IMR-90 (cell line): ENCODE results near the gene FADS1. TPM values are rescaled to one million over a fixed set of nuclear protein-coding genes. Genes with fewer than 3 reads are reported as not detected.

Experiments used
- ATAC-seq: fragments of 200-7000 bp; cut with Tn5 transposase; 2 replicates; pipeline ENCODE4 v1.9.1; 2020; ENCODE audit warnings: low read depth, mild to moderate bottlenecking, moderate library complexity
- BruUV-seq: library from RNA; stranded (reverse); fragments of 400-500 nt; replicated peaks from 2 replicates; lab custom pipeline; 2021; lab: Mats Ljungman, UMichigan
- CTCF ChIA-PET: fragments of 300-600 bp; formaldehyde crosslinking; extraction: SDS; loops from one replicate; lab custom pipeline; 2021; ENCODE audit warnings: antibody characterized with exemption; lab: Yijun Ruan, JAX
- POLR2A ChIA-PET: fragments of 300-600 bp; sonication (Branson Sonifier 250); formaldehyde crosslinking; loops from one replicate; lab custom pipeline; 2022; ENCODE audit warnings: antibody characterized with exemption; ENCODE audit not compliant: unreplicated experiment; lab: Charles Lee
- DNase-seq: peaks from one replicate; pipeline ENCODE4 v3.0.0; 2013
- H2AFZ ChIP-seq: replicated peaks from 2 replicates; pipeline ENCODE3; 2013; ENCODE audit warnings: low read length, mild to moderate bottlenecking; ENCODE audit not compliant: poor library complexity
- H2AK5ac ChIP-seq: 2 replicates; pipeline ENCODE4 v1.6.1; 2013; ENCODE audit warnings: low read depth, low read length, inconsistent platforms
- H2AK9ac ChIP-seq: replicated peaks from 2 replicates; pipeline ENCODE3; 2013; ENCODE audit warnings: mild to moderate bottlenecking, low read depth, low read length, moderate library complexity; ENCODE audit not compliant: poor library complexity
- H2BK120ac ChIP-seq: 2 replicates; pipeline ENCODE4 v1.6.1; 2013; ENCODE audit warnings: low read depth, low read length, inconsistent platforms
- H2BK15ac ChIP-seq: 3 replicates; pipeline ENCODE4 v1.6.1; 2013; ENCODE audit warnings: low read depth, low read length, inconsistent platforms
- H2BK20ac ChIP-seq: 2 replicates; pipeline ENCODE4 v1.6.1; 2013; ENCODE audit warnings: low read depth, mild to moderate bottlenecking, inconsistent platforms, low read length, moderate library complexity
- H2BK5ac ChIP-seq: 2 replicates; pipeline ENCODE4 v1.6.1; 2013; ENCODE audit warnings: mild to moderate bottlenecking, low read depth, low read length, inconsistent platforms; ENCODE audit not compliant: poor library complexity, severe bottlenecking
- H3K14ac ChIP-seq: replicated peaks from 2 replicates; pipeline ENCODE4 v1.6.1; 2013; ENCODE audit warnings: low read depth, low read length, inconsistent platforms
- H3K18ac ChIP-seq: 2 replicates; pipeline ENCODE4 v1.6.1; 2013; ENCODE audit warnings: low read depth, low read length, control low read depth
- H3K23ac ChIP-seq: 2 replicates; pipeline ENCODE4 v1.6.1; 2013; ENCODE audit warnings: low read depth, low read length, inconsistent platforms
- H3K27ac ChIP-seq: 2 replicates; pipeline ENCODE4 v1.5.1; 2013; ENCODE audit warnings: mild to moderate bottlenecking, control low read depth, low read length; ENCODE audit not compliant: insufficient read depth
- H3K27me3 ChIP-seq: 2 replicates; pipeline ENCODE4 v1.6.1; 2013; ENCODE audit warnings: low read length; ENCODE audit not compliant: control insufficient read depth, insufficient read depth
- H3K36me3 ChIP-seq: 2 replicates; pipeline ENCODE4 v1.6.1; 2013; ENCODE audit warnings: low read length, mixed read lengths; ENCODE audit not compliant: control insufficient read depth, insufficient read depth
- H3K4ac ChIP-seq: 2 replicates; pipeline ENCODE4 v1.6.1; 2013; ENCODE audit warnings: low read depth, low read length, inconsistent platforms
- H3K4me1 ChIP-seq: 2 replicates; pipeline ENCODE4 v1.6.1; 2013; ENCODE audit warnings: low read length, mixed read lengths; ENCODE audit not compliant: control insufficient read depth, insufficient read depth
- H3K4me2 ChIP-seq: 2 replicates; pipeline ENCODE4 v1.6.1; 2013; ENCODE audit warnings: low read depth, mild to moderate bottlenecking, control low read depth, low read length, moderate library complexity
- H3K4me3 ChIP-seq: 2 replicates; pipeline ENCODE4 v1.5.1; 2013; ENCODE audit warnings: low read depth, mild to moderate bottlenecking, control low read depth, low read length, moderate library complexity; ENCODE audit not compliant: insufficient read depth
- H3K56ac ChIP-seq: 2 replicates; pipeline ENCODE4 v1.6.1; 2013; ENCODE audit warnings: low read length, inconsistent platforms; ENCODE audit not compliant: insufficient read depth; ENCODE audit errors: extremely low read depth
- H3K79me1 ChIP-seq, 2 experiments: 2 replicates each; pipeline ENCODE4 v1.6.1; 2013; ENCODE audit warnings: low read length in 2 of 2, inconsistent platforms in 1 of 2, low read depth in 1 of 2
- H3K9ac ChIP-seq: 2 replicates; pipeline ENCODE4 v1.6.1; 2013; ENCODE audit warnings: low read depth, low read length, control low read depth
- H3K9me1 ChIP-seq: 2 replicates; pipeline ENCODE4 v1.6.1; 2013; ENCODE audit warnings: low read length, inconsistent platforms; ENCODE audit not compliant: insufficient read depth
- H3K9me3 ChIP-seq: 2 replicates; pipeline ENCODE4 v1.6.1; 2013; ENCODE audit warnings: low read length; ENCODE audit not compliant: control insufficient read depth, insufficient read depth
- H4K20me1 ChIP-seq: 2 replicates; pipeline ENCODE4 v1.6.1; 2013; ENCODE audit warnings: low read length, inconsistent platforms; ENCODE audit not compliant: insufficient read depth
- H4K5ac ChIP-seq: 2 replicates; pipeline ENCODE4 v1.6.1; 2013; ENCODE audit warnings: mild to moderate bottlenecking, low read depth, low read length, control low read depth
- H4K8ac ChIP-seq, 2 experiments: 2 replicates each; pipeline ENCODE4 v1.6.1; 2013; ENCODE audit warnings: low read depth in 2 of 2, low read length in 2 of 2, control low read depth in 1 of 2, inconsistent platforms in 1 of 2
- H4K91ac ChIP-seq: 2 replicates; pipeline ENCODE4 v1.6.1; 2013; ENCODE audit warnings: low read depth, low read length, inconsistent platforms; ENCODE audit not compliant: insufficient read depth
- BHLHE40 ChIP-seq: fragments of 150-350 bp; IDR thresholded peaks from 2 replicates; pipeline ENCODE4 v1.6.1; 2016; ENCODE audit warnings: mild to moderate bottlenecking, low read depth, low read length
- CEBPB ChIP-seq: IDR thresholded peaks from 2 replicates; pipeline ENCODE4 v1.6.1; 2012; ENCODE audit warnings: low read depth, low read length, improper control_type of control experiment
- CHD1 ChIP-seq: IDR thresholded peaks from 2 replicates; pipeline ENCODE4 v1.6.1; 2012; ENCODE audit warnings: low read depth, low read length, improper control_type of control experiment
- CTCF ChIP-seq: conservative IDR thresholded peaks from 2 replicates; pipeline ENCODE4 v1.5.1; 2012; ENCODE audit warnings: mild to moderate bottlenecking, low read depth, low read length, improper control_type of control experiment
- ELK1 ChIP-seq: fragments of 150-350 bp; IDR thresholded peaks from 2 replicates; pipeline ENCODE4 v1.6.1; 2016; ENCODE audit warnings: low read depth, mild to moderate bottlenecking, low read length, moderate library complexity, borderline replicate concordance
- FOS ChIP-seq: fragments of 150-350 bp; IDR thresholded peaks from 2 replicates; pipeline ENCODE4 v1.6.1; 2016; ENCODE audit warnings: low read depth, low read length
- MAFK ChIP-seq: IDR thresholded peaks from 2 replicates; pipeline ENCODE4 v1.6.1; 2012; ENCODE audit warnings: low read depth, low read length, improper control_type of control experiment
- MAZ ChIP-seq: IDR thresholded peaks from 2 replicates; pipeline ENCODE4 v1.6.1; 2012; ENCODE audit warnings: low read depth, mild to moderate bottlenecking, low read length, improper control_type of control experiment, moderate library complexity, borderline replicate concordance
- MXI1 ChIP-seq: IDR thresholded peaks from 2 replicates; pipeline ENCODE4 v1.6.1; 2012; ENCODE audit warnings: low read depth, mild to moderate bottlenecking, low read length, moderate library complexity, borderline replicate concordance
- NFE2L2 ChIP-seq: fragments of 150-350 bp; IDR thresholded peaks from 2 replicates; pipeline ENCODE4 v1.6.1; 2016; ENCODE audit warnings: low read depth, mild to moderate bottlenecking, low read length
- POLR2A ChIP-seq: IDR thresholded peaks from 2 replicates; pipeline ENCODE4 v1.6.1; 2012; ENCODE audit warnings: mild to moderate bottlenecking, low read depth, low read length
- RAD21 ChIP-seq: IDR thresholded peaks from 2 replicates; pipeline ENCODE4 v1.6.1; 2012; ENCODE audit warnings: low read length, improper control_type of control experiment
- RCOR1 ChIP-seq: IDR thresholded peaks from 2 replicates; pipeline ENCODE4 v1.6.1; 2012; ENCODE audit warnings: mild to moderate bottlenecking, low read length, improper control_type of control experiment; ENCODE audit not compliant: insufficient replicate concordance
- RFX5 ChIP-seq: IDR thresholded peaks from 2 replicates; pipeline ENCODE4 v1.8.0; 2012; ENCODE audit warnings: low read depth, mild to moderate bottlenecking, low read length, moderate library complexity
- SMC3 ChIP-seq: fragments of 150-350 bp; IDR thresholded peaks from 2 replicates; pipeline ENCODE4 v1.6.1; 2016; ENCODE audit warnings: low read depth, mild to moderate bottlenecking, antibody characterized with exemption, low read length, moderate library complexity
- USF2 ChIP-seq: fragments of 150-350 bp; IDR thresholded peaks from 2 replicates; pipeline ENCODE4 v1.6.1; 2017; ENCODE audit warnings: mild to moderate bottlenecking, antibody characterized with exemption, low read length, low read depth
- WGBS, 2 experiments: methylation state at CpG; one replicate each; pipeline versions ENCODE4 v1.1.5 to v1.1.7; 2013; ENCODE audit warnings: missing lambda C conversion rate in 2 of 2; ENCODE audit not compliant: insufficient read length in 1 of 2; ENCODE audit errors: extremely low coverage in 2 of 2; 5-methylcytosine and 5-hydroxymethylcytosine counted together
- dilution Hi-C: fragments of 300-500 bp; cut with HindIII; formaldehyde crosslinking; loops from one replicate; pipeline ENCODE4 v1.14.3; 2018; ENCODE audit warnings: low sequenced_read_pairs; ENCODE audit not compliant: unreplicated experiment
- in situ Hi-C: fragments of 300-500 bp; cut with MboI; formaldehyde crosslinking; loops from 3 replicates; pipeline ENCODE4 v1.14.3; 2019; ENCODE audit warnings: low sequenced_read_pairs, inconsistent platforms, mixed read lengths
- intact Hi-C: fragments of 100-400 bp; cut with micrococcal nuclease; formaldehyde crosslinking; loops from 2 replicates; pipeline ENCODE4 v1.10.0; 2022
- polyA plus RNA-seq, 3 experiments: library from polyadenylated mRNA; depleted of rRNA; stranded (reverse); fragments of >200 nt; gene quantifications; 2 replicates each; pipeline ENCODE4 v1.2.3, GENCODE V29; 2012; ENCODE audit warnings: low replicate concordance in 1 of 3
- total RNA-seq: library from RNA; depleted of rRNA; stranded (reverse); fragments of >200 nt; gene quantifications from 2 replicates; pipeline ENCODE4 v1.2.3, GENCODE V29; 2012

The FADS1 gene
- total and polyA plus RNA-seq, 2 of the 4 experiments (the other 2 are of a cell fraction) = 16.3 to 18.4 TPM

- peak overlapping the region; percentile 60 for H3K14ac ChIP-seq
- H4K8ac ChIP-seq = no peak overlapping the region
- H3K79me1 ChIP-seq = peaks cover 19 to 73% of the 10 kb centered on the region in 2 experiments
- no CpG with 5 or more reads among the region's 4 CpGs for WGBS, 2 experiments
- H4K5ac ChIP-seq = no peak overlapping the region
- H3K27me3 ChIP-seq = no peaks in the 10 kb centered on the region
- H3K56ac ChIP-seq = no peak overlapping the region
- peaks cover 15% of the 10 kb centered on the region; the same call in 1 of the 2 replicates for H3K4me1 ChIP-seq
- DNase-seq = no peak
- H3K4me3 ChIP-seq = no peak overlapping the region
- peaks cover 24% of the 10 kb centered on the region for H3K9me1 ChIP-seq
- H3K9me3 ChIP-seq = no peaks in the 10 kb centered on the region
- no peak overlapping the region for H2BK5ac ChIP-seq
- no peak overlapping the region for H2BK120ac ChIP-seq
- H3K18ac ChIP-seq = no peak overlapping the region
- peak overlapping the region; percentile 24 for H3K4ac ChIP-seq
- ChIA-PET CTCF (interaction anchor here (1.0 kb wide), 1 partner anchor 252 kb away, joined by 3 read pairs; no protein-coding TSS in a partner anchor), POLR2A (no interaction called here)
- no peak for ATAC-seq
- H3K9ac ChIP-seq = no peak overlapping the region
- H2AK9ac ChIP-seq = peak overlapping the region; percentile 99
- intact Hi-C loops (no loop called here), dilution Hi-C loops (no loop called here), in situ Hi-C loops (no loop called here)
- H3K4me2 ChIP-seq = peak overlapping the region; percentile 91
- H3K23ac ChIP-seq = peak overlapping the region; percentile 76; the same call in 1 of the 2 replicates
- H3K36me3 ChIP-seq = no peaks in the 10 kb centered on the region
- H2BK15ac ChIP-seq = peak overlapping the region; percentile 25; the same call in 2 of the 3 replicates
- BruUV-seq = no TSS peak
- H2BK20ac ChIP-seq = no peak overlapping the region
- H4K91ac ChIP-seq = 0 out of 2 replicates have a peak overlapping the region, but pooled peaks have one; percentile 11
- no peak overlapping the region for H2AFZ ChIP-seq
- no peak overlapping the region for H3K27ac ChIP-seq
- H2AK5ac ChIP-seq = peak overlapping the region; percentile 44
- TF ChIP-seq RFX5 = no peak
- TF ChIP-seq CTCF = no peak
- no peak for TF ChIP-seq ELK1
- TF ChIP-seq USF2 = no peak
- TF ChIP-seq CEBPB = no peak
- no peak for TF ChIP-seq MXI1
- TF ChIP-seq SMC3 = no peak
- no peak for TF ChIP-seq MAZ
- TF ChIP-seq MAFK = no peak
- no peak for TF ChIP-seq RAD21
- no peak for TF ChIP-seq POLR2A
- TF ChIP-seq BHLHE40 = no peak
- no peak for TF ChIP-seq FOS
- TF ChIP-seq CHD1 = no peak
- TF ChIP-seq NFE2L2 = no peak
- no peak for TF ChIP-seq RCOR1
- peaks cover 44% of the 10 kb centered on the region; the same call in 1 of the 2 replicates for H4K20me1 ChIP-seq
Measured at GRCh38 chr11:61829806-61830205, 13.0 kb upstream of the FADS1 start.
